H9 (cell line): ENCODE measurements around the gene KMT2B. TPM values are rescaled to one million over a fixed set of nuclear protein-coding genes. Genes with fewer than 3 reads are reported as not detected.

ENCODE experiments used
- DNase-seq: peaks from one replicate; pipeline ENCODE4 v3.0.0-alpha.2; 2017
- H2AFZ ChIP-seq: one replicate; pipeline ENCODE4 v1.6.1; 2013; ENCODE audit warnings: mild to moderate bottlenecking, low read length, control low read depth, moderate library complexity
- H2AK5ac ChIP-seq: 2 replicates; pipeline ENCODE4 v1.6.1; 2013; ENCODE audit warnings: low read length, control low read depth, mixed read lengths; ENCODE audit not compliant: insufficient read length
- H2BK120ac ChIP-seq: one replicate; pipeline ENCODE4 v1.6.1; 2013; ENCODE audit warnings: low read depth, mild to moderate bottlenecking, low read length, control low read depth, inconsistent platforms; ENCODE audit not compliant: poor library complexity, severe bottlenecking
- H2BK12ac ChIP-seq: 2 replicates; pipeline ENCODE4 v1.6.1; 2013; ENCODE audit warnings: low read length, control low read depth, mixed read lengths, low read depth; ENCODE audit not compliant: insufficient read length
- H2BK15ac ChIP-seq: 2 replicates; pipeline ENCODE4 v1.6.1; 2013; ENCODE audit warnings: low read depth, low read length, control low read depth
- H2BK20ac ChIP-seq: one replicate; pipeline ENCODE4 v1.6.1; 2013; ENCODE audit warnings: low read depth, mild to moderate bottlenecking, low read length, control low read depth, inconsistent platforms; ENCODE audit not compliant: poor library complexity, severe bottlenecking
- H2BK5ac ChIP-seq: 2 replicates; pipeline ENCODE4 v1.6.1; 2013; ENCODE audit warnings: low read length, control low read depth, mixed read lengths; ENCODE audit not compliant: insufficient read length
- H3K14ac ChIP-seq: 2 replicates; pipeline ENCODE4 v1.6.1; 2013; ENCODE audit warnings: low read length, control low read depth; ENCODE audit not compliant: insufficient read depth
- H3K18ac ChIP-seq: 2 replicates; pipeline ENCODE4 v1.6.1; 2013; ENCODE audit warnings: low read depth, mild to moderate bottlenecking, mixed read lengths, low read length, control low read depth; ENCODE audit not compliant: insufficient read length
- H3K23ac ChIP-seq: 2 replicates; pipeline ENCODE4 v1.6.1; 2013; ENCODE audit warnings: low read length, control low read depth, mixed read lengths, low read depth; ENCODE audit not compliant: insufficient read length
- H3K23me2 ChIP-seq: 2 replicates; pipeline ENCODE4 v1.6.1; 2013; ENCODE audit warnings: low read depth, mild to moderate bottlenecking, mixed read lengths, low read length, control low read depth; ENCODE audit not compliant: insufficient read length, poor library complexity, severe bottlenecking
- H3K27ac ChIP-seq: 2 replicates; pipeline ENCODE4 v1.5.1; 2013; ENCODE audit warnings: low read length, control low read depth, mixed read lengths, low read depth; ENCODE audit not compliant: insufficient read length
- H3K27me3 ChIP-seq: 2 replicates; pipeline ENCODE4 v1.6.1; 2013; ENCODE audit warnings: low read length, control low read depth, inconsistent platforms; ENCODE audit not compliant: insufficient read depth
- H3K4ac ChIP-seq: 2 replicates; pipeline ENCODE4 v1.6.1; 2013; ENCODE audit warnings: low read depth, mild to moderate bottlenecking, control low read depth, inconsistent platforms, low read length, moderate library complexity
- H3K4me1 ChIP-seq: 2 replicates; pipeline ENCODE4 v1.6.1; 2013; ENCODE audit warnings: low read length, control low read depth, inconsistent platforms; ENCODE audit not compliant: insufficient read depth
- H3K4me2 ChIP-seq: 2 replicates; pipeline ENCODE4 v1.6.1; 2013; ENCODE audit warnings: low read length, control low read depth, mixed read lengths; ENCODE audit not compliant: insufficient read length, insufficient read depth
- H3K56ac ChIP-seq: 2 replicates; pipeline ENCODE4 v1.6.1; 2013; ENCODE audit warnings: low read depth, mild to moderate bottlenecking, mixed read lengths, low read length, control low read depth; ENCODE audit not compliant: insufficient read length
- H3K79me1 ChIP-seq: 2 replicates; pipeline ENCODE4 v1.6.1; 2013; ENCODE audit warnings: low read depth, mild to moderate bottlenecking, moderate library complexity, low read length, control low read depth, inconsistent platforms; ENCODE audit not compliant: insufficient read depth, poor library complexity, severe bottlenecking
- H3K79me2 ChIP-seq: 2 replicates; pipeline ENCODE4 v1.6.1; 2013; ENCODE audit warnings: low read length, control low read depth, inconsistent platforms; ENCODE audit not compliant: insufficient read depth
- H3K9ac ChIP-seq: 2 replicates; pipeline ENCODE4 v1.6.1; 2013; ENCODE audit warnings: low read length, control low read depth, mixed read lengths; ENCODE audit not compliant: insufficient read length; ENCODE audit errors: extremely low read depth
- H3K9me3 ChIP-seq: one replicate; pipeline ENCODE4 v1.6.1; 2013; ENCODE audit warnings: low read depth, low read length, inconsistent platforms; ENCODE audit not compliant: control insufficient read depth
- H3T11ph ChIP-seq: one replicate; pipeline ENCODE4 v1.6.1; 2013; ENCODE audit warnings: mild to moderate bottlenecking, low read length, control low read depth, inconsistent platforms
- H4K20me1 ChIP-seq: one replicate; pipeline ENCODE4 v1.6.1; 2013; ENCODE audit not compliant: control insufficient read depth, insufficient read length, insufficient read depth
- H4K5ac ChIP-seq: 2 replicates; pipeline ENCODE4 v1.6.1; 2013; ENCODE audit warnings: low read depth, mild to moderate bottlenecking, mixed read lengths, low read length, control low read depth; ENCODE audit not compliant: insufficient read length
- H4K8ac ChIP-seq: replicated peaks from 2 replicates; pipeline ENCODE4 v1.6.1; 2013; ENCODE audit warnings: low read length, control low read depth, mixed read lengths, low read depth; ENCODE audit not compliant: insufficient read length
- H4K91ac ChIP-seq: 2 replicates; pipeline ENCODE4 v1.6.1; 2013; ENCODE audit warnings: low read depth, mild to moderate bottlenecking, moderate library complexity, mixed read lengths, low read length, control low read depth; ENCODE audit not compliant: insufficient read length
- H3K27ac Mint-ChIP-seq, 3 experiments: 2 replicates in 2 of 3; 3 replicates in 1 of 3; pipeline ENCODE4 v1.8.0; 2020 to 2021; ENCODE audit warnings: mixed read lengths in 3 of 3, mild to moderate bottlenecking in 1 of 3, moderate library complexity in 1 of 3
- H3K27me3 Mint-ChIP-seq: 2 replicates; pipeline ENCODE4 v1.8.0; 2021; ENCODE audit warnings: low read depth, mild to moderate bottlenecking, moderate library complexity, mixed read lengths
- H3K36me3 Mint-ChIP-seq, 3 experiments: 2 replicates in 2 of 3; 3 replicates in 1 of 3; pipeline ENCODE4 v1.8.0; 2020 to 2021; ENCODE audit warnings: low read depth in 3 of 3, mixed read lengths in 3 of 3; ENCODE audit not compliant: insufficient read depth in 1 of 3
- H3K4me1 Mint-ChIP-seq, 2 experiments: 2 replicates each; pipeline ENCODE4 v1.8.0; 2020; ENCODE audit warnings: mixed read lengths in 2 of 2
- H3K4me3 Mint-ChIP-seq, 2 experiments: 2 replicates in 1 of 2; 3 replicates in 1 of 2; pipeline ENCODE4 v1.8.0; 2020 to 2021; ENCODE audit warnings: mild to moderate bottlenecking in 2 of 2, mixed read lengths in 2 of 2, moderate library complexity in 1 of 2
- H3K9me3 Mint-ChIP-seq, 2 experiments: 2 replicates in 1 of 2; 3 replicates in 1 of 2; pipeline ENCODE4 v1.8.0; 2020; ENCODE audit warnings: mild to moderate bottlenecking in 2 of 2, mixed read lengths in 2 of 2, moderate library complexity in 1 of 2
- WGBS: extraction: QIAGEN DNeasy Blood & Tissue Kit; methylation state at CpG from one replicate; pipeline ENCODE4 v1.1.7; 2013; ENCODE audit warnings: missing lambda C conversion rate, low lambda C conversion rate, mixed read lengths; ENCODE audit not compliant: insufficient read length; ENCODE audit errors: extremely low coverage; 5-methylcytosine and 5-hydroxymethylcytosine counted together
- total RNA-seq: library from RNA; stranded (reverse); gene quantifications from 2 replicates; pipeline ENCODE4 v1.2.1, GENCODE V29; 2021
- TF ChIP-seq, protein P1 (sequence below): fragments of 200-600 bp; sonication (generic); conservative IDR thresholded peaks from 3 replicates; pipeline ENCODE4 v1.8.0; 2021; ENCODE audit warnings: antibody characterized with exemption, mild to moderate bottlenecking

KMT2B gene
- total RNA-seq, 1 experiment from 2014 or later = 47.7 TPM

DNA sequence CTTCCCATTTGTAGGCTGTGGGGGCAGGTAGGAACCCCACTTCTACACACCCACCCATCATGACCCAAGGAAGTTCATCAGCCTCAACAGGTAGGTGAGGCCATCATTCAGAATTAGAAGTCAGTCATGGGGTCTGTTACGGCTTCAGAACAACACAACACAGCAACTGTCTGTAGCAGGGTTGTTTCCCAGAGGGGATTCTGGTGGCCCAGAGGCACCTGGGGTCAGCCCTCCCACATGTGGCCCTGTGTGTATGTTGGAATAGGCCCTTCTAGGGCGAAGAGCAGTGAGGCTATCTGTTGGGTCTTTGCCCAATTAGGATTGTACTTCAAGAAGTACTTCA lies 21.1 kb downstream of the KMT2B start:
- no peak overlapping the region for H3K4me2 ChIP-seq
- H3T11ph ChIP-seq = no peak overlapping the region
- TF ChIP-seq, protein P1, sequence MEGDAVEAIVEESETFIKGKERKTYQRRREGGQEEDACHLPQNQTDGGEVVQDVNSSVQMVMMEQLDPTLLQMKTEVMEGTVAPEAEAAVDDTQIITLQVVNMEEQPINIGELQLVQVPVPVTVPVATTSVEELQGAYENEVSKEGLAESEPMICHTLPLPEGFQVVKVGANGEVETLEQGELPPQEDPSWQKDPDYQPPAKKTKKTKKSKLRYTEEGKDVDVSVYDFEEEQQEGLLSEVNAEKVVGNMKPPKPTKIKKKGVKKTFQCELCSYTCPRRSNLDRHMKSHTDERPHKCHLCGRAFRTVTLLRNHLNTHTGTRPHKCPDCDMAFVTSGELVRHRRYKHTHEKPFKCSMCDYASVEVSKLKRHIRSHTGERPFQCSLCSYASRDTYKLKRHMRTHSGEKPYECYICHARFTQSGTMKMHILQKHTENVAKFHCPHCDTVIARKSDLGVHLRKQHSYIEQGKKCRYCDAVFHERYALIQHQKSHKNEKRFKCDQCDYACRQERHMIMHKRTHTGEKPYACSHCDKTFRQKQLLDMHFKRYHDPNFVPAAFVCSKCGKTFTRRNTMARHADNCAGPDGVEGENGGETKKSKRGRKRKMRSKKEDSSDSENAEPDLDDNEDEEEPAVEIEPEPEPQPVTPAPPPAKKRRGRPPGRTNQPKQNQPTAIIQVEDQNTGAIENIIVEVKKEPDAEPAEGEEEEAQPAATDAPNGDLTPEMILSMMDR = no peak
- H3K27me3 ChIP-seq = no peaks in the 10 kb centered on the region
- no peak overlapping the region for H2AFZ ChIP-seq
- H4K8ac ChIP-seq = no peak overlapping the region
- H3K4me1 Mint-ChIP-seq = peaks cover 6 to 13% of the 10 kb centered on the region in 2 experiments
- no peak overlapping the region for H2BK120ac ChIP-seq
- H3K79me2 ChIP-seq = no peaks in the 10 kb centered on the region
- no CpG with 5 or more reads among the region's 2 CpGs for WGBS
- no peak for DNase-seq
- no peak overlapping the region for H3K27ac ChIP-seq
- H2BK20ac ChIP-seq = no peak overlapping the region
- H2BK15ac ChIP-seq = no peak overlapping the region
- H3K79me1 ChIP-seq = no peaks in the 10 kb centered on the region
- no peak overlapping the region for H3K56ac ChIP-seq
- H4K91ac ChIP-seq = no peak overlapping the region
- H3K27me3 Mint-ChIP-seq = no peaks in the 10 kb centered on the region
- H3K9me3 ChIP-seq = no peaks in the 10 kb centered on the region
- H3K9me3 Mint-ChIP-seq = no peaks in the 10 kb centered on the region
- H3K27ac Mint-ChIP-seq = no peak overlapping the region
- H4K20me1 ChIP-seq = no peaks in the 10 kb centered on the region
- no peak overlapping the region for H2BK12ac ChIP-seq
- H3K23me2 ChIP-seq = peaks cover 6% of the 10 kb centered on the region
- H3K9ac ChIP-seq = no peak overlapping the region
- H3K23ac ChIP-seq = no peak overlapping the region
- no peak overlapping the region for H3K18ac ChIP-seq
- no peak overlapping the region for H3K14ac ChIP-seq
- no peak overlapping the region for H3K4ac ChIP-seq
- H2AK5ac ChIP-seq = no peak overlapping the region
- H4K5ac ChIP-seq = no peak overlapping the region
- no peaks in the 10 kb centered on the region for H3K4me1 ChIP-seq
- peaks cover 36 to 55% (median 49%) of the 10 kb centered on the region in 3 experiments; a peak in 6 of 7 replicates for H3K36me3 Mint-ChIP-seq
- H3K4me3 Mint-ChIP-seq = 0 out of 5 replicates have a peak overlapping the region, but pooled peaks of 1 of the 2 experiments have one; percentile 29
- H2BK5ac ChIP-seq = no peak overlapping the region
